Esophagus (tissue), 2 donors: ENCODE measurements around the gene IL16. TPM values are rescaled to one million over a fixed set of nuclear protein-coding genes. Genes with fewer than 3 reads are reported as not detected.
"Not testable (repeated sequence)": the region's sequence is repeated elsewhere in the genome, so short reads cannot be mapped to it uniquely, and the experiment has no call there.

ENCODE experiments used
- H3K27ac ChIP-seq, 2 donors: one replicate each; pipeline ENCODE4 v1.5.1; 2013; ENCODE audit warnings: low read depth in 2 of 2, mild to moderate bottlenecking in 2 of 2, inconsistent platforms in 1 of 2, low read length in 1 of 2, moderate library complexity in 1 of 2
- H3K27me3 ChIP-seq, 2 donors: one replicate each; pipeline ENCODE4 v1.6.1; 2013; ENCODE audit warnings: low read length in 2 of 2, control low read depth in 1 of 2, mild to moderate bottlenecking in 1 of 2; ENCODE audit not compliant: insufficient read depth in 2 of 2, control insufficient read depth in 1 of 2
- H3K36me3 ChIP-seq, 2 donors: one replicate each; pipeline ENCODE4 v1.6.1; 2013; ENCODE audit warnings: low read length in 1 of 2; ENCODE audit not compliant: control insufficient read depth in 2 of 2, insufficient read depth in 2 of 2
- H3K4me1 ChIP-seq, 2 donors: one replicate each; pipeline ENCODE4 v1.6.1; 2013; ENCODE audit warnings: low read length in 1 of 2; ENCODE audit not compliant: control insufficient read depth in 2 of 2, insufficient read depth in 2 of 2
- H3K4me3 ChIP-seq, 2 donors: one replicate each; pipeline ENCODE4 v1.5.1; 2013; ENCODE audit warnings: low read length in 2 of 2, mild to moderate bottlenecking in 2 of 2, low read depth in 1 of 2, moderate library complexity in 1 of 2
- H3K9me3 ChIP-seq, 2 donors: one replicate each; pipeline ENCODE4 v1.6.1; 2013; ENCODE audit warnings: mild to moderate bottlenecking in 2 of 2, low read depth in 1 of 2, low read length in 1 of 2, moderate library complexity in 1 of 2; ENCODE audit not compliant: control insufficient read depth in 2 of 2, insufficient read depth in 1 of 2
- WGBS, 2 donors: extraction: QIAGEN DNeasy Blood & Tissue Kit; methylation state at CpG; one replicate each; pipeline ENCODE4 v1.1.7; 2013; 5-methylcytosine and 5-hydroxymethylcytosine counted together
- polyA plus RNA-seq, 2 donors: library from polyadenylated mRNA; stranded (reverse); fragments of 200-250 nt; gene quantifications; one replicate each; pipeline ENCODE4 v1.2.3, GENCODE V29; 2013
- donor health status: healthy with polysubstance abuse.
- donor health status: Bipolar disorder and iron deficiency.

IL16 gene
- polyA plus RNA-seq, result 1 to 10 TPM; 2.6 to 3.1 TPM

DNA sequence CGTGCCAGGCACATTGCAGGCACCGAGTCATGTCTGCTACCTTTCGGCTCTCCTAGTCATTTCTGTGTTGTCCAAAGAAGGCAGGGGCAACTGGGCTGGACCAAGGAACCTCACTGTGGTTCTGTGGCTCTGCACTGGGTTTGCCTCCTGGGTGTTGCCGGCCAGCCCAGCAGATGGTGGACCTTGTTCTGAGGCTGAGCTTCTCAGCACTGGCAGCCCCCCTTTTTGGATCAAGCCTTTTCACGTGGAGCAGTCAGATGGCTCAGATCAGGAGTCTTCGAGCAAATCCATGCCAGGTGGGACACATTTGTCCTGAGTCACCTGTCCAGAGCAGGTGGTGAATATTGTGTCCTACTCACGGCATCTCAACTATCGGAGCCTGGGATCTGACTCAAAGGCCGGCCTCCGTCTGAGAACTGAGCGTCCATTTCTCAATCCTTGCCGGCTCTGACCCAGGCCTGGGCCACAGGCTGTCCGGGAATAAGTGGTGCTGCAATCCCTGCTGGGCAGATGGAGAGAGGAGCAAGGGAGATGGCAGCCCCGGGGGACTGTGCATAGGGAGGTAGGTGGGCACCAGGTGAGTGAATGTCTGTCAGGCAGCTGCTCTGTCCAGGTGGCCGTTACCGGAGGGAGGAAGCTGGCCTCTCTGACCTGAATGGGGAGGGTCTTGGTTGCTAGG, at the start of gene IL16:
Gene IL16 (plus strand): TSS at position 304 of the 679 bp plus-strand sequence. CDS start 28,521 bp downstream, outside the sequence.
- Histone ChIP-seq H3K4me3 (no peak within 1 kb of the TSS), H3K9me3 (no peaks in the 10 kb centered on the region), H3K36me3 (no peaks in the 10 kb centered on the region), H3K27ac (no peak within 1 kb of the TSS), H3K27me3 (no peaks in the 10 kb centered on the region), H3K4me1 (peaks cover 0 to 3% of the 10 kb centered on the region in 2 donors)
- WGBS, 2 donors, result 83 to 88% methylated on average over 16 of the region's 16 CpGs

DNA sequence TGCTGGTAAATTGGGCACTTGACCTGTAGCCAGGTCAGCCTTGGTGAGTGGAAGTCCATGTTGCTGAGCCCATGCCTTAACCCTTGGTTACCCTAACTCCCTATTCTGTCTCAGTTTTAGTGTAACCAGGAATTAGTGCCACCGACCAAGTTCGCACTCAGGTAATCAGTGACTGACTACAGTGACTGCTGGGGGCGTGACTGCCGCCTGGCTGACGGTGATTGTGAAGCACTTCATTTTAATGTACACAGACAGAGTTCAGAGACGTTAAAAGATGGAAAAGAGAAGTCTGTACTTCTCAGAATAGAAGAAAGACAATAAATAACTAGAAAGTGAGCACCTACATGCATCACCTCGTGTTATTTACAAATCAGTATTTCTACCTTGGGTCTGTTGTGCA, 45.3 kb upstream of the IL16 start:
- no peaks in the 10 kb centered on the region for H3K4me1 ChIP-seq
- no peaks in the 10 kb centered on the region for H3K36me3 ChIP-seq
- H3K4me3 ChIP-seq, result no peak overlapping the region
- H3K27me3 ChIP-seq, result no peaks in the 10 kb centered on the region
- WGBS, 2 donors, result 76 to 87% methylated on average over 7 of the region's 7 CpGs
- no peak overlapping the region for H3K27ac ChIP-seq
- H3K9me3 ChIP-seq, result no peaks in the 10 kb centered on the region

DNA sequence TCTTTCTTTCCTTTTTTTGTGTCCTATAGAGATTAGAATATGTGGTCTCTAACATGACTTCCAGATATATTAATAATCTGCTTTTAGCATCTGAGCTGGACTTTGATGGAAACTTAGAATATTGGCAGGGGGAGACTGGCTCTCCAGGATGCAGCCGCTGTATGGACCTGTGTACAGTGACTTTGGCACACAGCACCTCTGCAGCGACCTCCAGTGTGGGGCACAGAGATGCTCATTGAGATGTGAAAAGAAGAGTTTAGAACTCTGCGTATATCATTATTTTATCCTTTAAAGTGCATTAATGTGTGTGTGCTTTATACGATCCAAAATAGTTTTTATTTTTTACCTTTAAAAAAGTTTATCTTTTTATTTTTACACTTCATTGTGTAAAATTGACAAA, 44.3 kb upstream of the IL16 start:
- WGBS, 2 donors, result 90 to 91% methylated on average over 4 of the region's 4 CpGs
- no peaks in the 10 kb centered on the region for H3K36me3 ChIP-seq
- no peak overlapping the region for H3K27ac ChIP-seq
- no peaks in the 10 kb centered on the region for H3K4me1 ChIP-seq
- H3K9me3 ChIP-seq, result no peaks in the 10 kb centered on the region
- no peak overlapping the region for H3K4me3 ChIP-seq
- no peaks in the 10 kb centered on the region for H3K27me3 ChIP-seq

DNA sequence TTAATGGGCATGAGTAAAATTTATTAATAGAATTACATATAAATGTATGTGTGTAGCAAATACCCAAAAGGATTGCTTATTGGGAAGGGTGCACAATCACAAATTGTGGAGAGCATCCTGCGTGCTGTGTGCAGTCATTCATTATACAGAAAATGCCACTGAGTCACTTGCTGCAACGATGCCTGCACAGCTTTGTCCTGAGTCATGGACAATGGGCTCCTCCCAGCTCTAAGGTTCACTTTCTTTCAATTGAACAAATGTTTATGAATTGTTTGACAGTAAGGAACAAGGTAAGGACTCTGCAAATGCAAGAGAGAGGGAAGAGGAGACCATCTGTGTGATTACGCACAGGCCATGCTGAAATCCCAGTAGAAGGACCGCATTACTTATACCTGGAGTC, 43.9 kb upstream of the IL16 start:
- no peaks in the 10 kb centered on the region for H3K9me3 ChIP-seq
- WGBS, 2 donors, result 84 to 85% methylated on average over 4 of the region's 4 CpGs
- no peak overlapping the region for H3K27ac ChIP-seq
- no peak overlapping the region for H3K4me3 ChIP-seq
- H3K4me1 ChIP-seq, result no peaks in the 10 kb centered on the region
- H3K36me3 ChIP-seq, result no peaks in the 10 kb centered on the region
- H3K27me3 ChIP-seq, result no peaks in the 10 kb centered on the region

DNA sequence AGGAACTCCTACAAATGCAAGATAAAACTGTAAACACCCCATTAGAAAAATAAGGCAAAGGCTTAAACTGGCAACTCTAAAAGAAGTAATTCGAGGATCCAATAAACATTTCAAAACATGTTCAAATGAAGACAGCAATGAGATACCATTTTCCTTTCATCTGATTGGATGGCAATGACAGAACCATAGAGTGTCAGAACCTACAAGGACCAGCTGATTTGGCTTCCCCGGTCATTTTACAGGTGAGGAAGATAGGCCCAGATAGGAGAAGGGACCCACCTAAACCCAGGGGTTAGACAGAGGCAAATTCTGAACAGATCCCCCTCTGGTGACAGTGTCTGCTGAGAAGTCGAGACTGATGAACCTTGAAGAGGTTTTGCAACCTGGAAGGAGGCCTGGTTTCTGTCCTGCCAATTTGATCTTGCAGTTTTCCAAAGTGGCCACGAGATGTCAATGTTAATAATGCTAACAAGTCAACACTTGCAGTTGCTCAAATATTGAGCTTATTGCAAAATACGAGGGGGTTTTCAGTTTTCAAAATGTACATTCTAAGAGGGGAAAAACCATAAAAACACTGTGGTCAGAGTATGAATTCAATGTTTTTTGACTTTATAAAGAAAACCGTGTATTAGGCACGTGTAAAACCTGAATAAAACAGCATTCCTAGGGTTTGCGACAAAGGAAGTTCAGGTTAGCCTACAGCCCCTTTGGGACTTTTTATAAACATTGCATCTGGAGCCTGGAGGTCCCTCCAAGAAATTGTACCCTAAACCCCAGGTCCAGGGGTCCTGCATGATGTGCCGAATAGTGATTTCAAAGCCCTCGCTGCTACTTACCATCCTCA, 41.1 kb upstream of the IL16 start:
- no peaks in the 10 kb centered on the region for H3K36me3 ChIP-seq
- H3K4me1 ChIP-seq, result peaks cover 0 to 4% of the 10 kb centered on the region in 2 donors
- no peaks in the 10 kb centered on the region for H3K27me3 ChIP-seq
- no peak overlapping the region for H3K27ac ChIP-seq
- WGBS, 2 donors, result 42 to 45% methylated on average over 10 of the region's 10 CpGs
- H3K4me3 ChIP-seq, result no peak overlapping the region
- H3K9me3 ChIP-seq, result no peaks in the 10 kb centered on the region

DNA sequence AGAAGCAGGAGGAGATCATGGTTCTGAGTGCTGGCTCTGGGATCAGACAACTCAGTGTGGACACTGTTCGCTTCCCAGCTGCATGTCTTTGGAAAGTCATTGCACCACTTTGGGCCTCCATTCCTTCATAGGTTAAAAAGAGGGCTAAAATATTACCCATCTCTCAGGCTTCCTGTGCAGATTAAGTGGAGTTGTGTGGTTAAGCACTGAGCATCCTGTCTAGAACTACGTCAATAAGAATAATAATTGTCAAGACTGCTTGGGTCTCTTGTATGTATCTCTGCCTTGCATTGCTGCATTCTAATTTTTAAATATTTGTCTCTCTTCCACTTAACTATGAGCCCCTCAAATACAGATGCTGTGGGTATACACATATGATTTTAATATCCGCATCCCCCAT, 40.4 kb upstream of the IL16 start:
- 96 to 97% methylated on average over 3 of the region's 3 CpGs for WGBS, 2 donors
- H3K27ac ChIP-seq, result peak overlapping the region; percentile 32 to 53
- no peaks in the 10 kb centered on the region for H3K9me3 ChIP-seq
- H3K36me3 ChIP-seq, result no peaks in the 10 kb centered on the region
- H3K27me3 ChIP-seq, result no peaks in the 10 kb centered on the region
- no peak overlapping the region for H3K4me3 ChIP-seq
- peaks cover 0 to 11% of the 10 kb centered on the region in 2 donors for H3K4me1 ChIP-seq

DNA sequence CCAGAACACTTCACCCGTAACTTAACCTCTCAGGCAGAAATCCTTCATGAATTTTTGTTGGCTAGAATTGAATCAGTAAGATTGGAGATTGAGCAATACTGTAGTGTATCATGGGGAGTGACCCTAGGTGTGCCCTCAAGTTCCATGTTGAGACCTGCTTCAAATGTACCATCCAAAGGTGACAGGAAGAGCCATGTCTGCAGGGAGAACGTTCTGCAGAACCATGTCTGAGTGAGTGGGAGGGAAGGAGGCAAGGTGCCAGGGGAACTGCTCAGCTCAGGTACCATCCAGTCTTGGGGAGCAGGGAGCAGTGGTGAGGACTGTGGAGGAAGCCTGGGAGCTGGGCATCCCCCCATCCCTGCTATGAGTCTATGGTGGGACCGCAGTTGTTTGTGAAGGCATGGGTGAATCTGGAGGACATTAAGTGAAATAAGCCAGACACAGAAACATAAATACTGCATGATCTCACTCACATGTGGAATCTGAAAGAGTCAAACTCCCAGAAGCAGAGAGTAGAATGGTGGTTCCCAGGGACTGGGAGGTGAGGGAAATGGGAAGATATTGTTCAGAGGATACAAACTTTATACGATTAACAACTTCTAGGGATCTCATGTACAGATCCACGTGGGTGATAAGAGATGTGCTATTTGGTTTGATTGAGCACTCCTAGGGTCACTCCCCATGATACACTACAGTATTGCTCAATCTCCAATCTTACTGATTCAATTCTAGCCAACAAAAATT, 39.3 kb upstream of the IL16 start:
- no peaks in the 10 kb centered on the region for H3K9me3 ChIP-seq
- peak overlapping the region; percentile 83 to 94 for H3K27ac ChIP-seq
- no peaks in the 10 kb centered on the region for H3K36me3 ChIP-seq
- 38 to 39% methylated on average over 5 of the region's 5 CpGs for WGBS, 2 donors
- H3K27me3 ChIP-seq, result no peaks in the 10 kb centered on the region
- H3K4me1 ChIP-seq, result peaks cover 0 to 12% of the 10 kb centered on the region in 2 donors
- no peak overlapping the region for H3K4me3 ChIP-seq

DNA sequence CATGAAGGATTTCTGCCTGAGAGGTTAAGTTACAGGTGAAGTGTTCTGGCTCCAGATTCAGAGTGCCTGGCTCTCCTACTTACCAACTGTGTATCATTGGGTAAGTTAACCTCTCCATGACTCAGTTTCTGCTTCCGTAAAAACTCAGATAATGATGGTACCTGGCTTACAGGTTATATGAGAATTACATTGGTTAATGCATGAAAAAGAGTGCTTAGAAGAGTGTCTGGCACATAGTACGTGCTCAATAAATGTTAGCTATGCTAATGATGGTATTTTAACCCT, 38.8 kb upstream of the IL16 start:
- no peak overlapping the region for H3K4me3 ChIP-seq
- no peaks in the 10 kb centered on the region for H3K9me3 ChIP-seq
- no peaks in the 10 kb centered on the region for H3K27me3 ChIP-seq
- H3K27ac ChIP-seq, result no peak overlapping the region
- H3K4me1 ChIP-seq, result peaks cover 0 to 12% of the 10 kb centered on the region in 2 donors
- H3K36me3 ChIP-seq, result no peaks in the 10 kb centered on the region
- 57 to 71% methylated on average over 2 of the region's 2 CpGs for WGBS, 2 donors

DNA sequence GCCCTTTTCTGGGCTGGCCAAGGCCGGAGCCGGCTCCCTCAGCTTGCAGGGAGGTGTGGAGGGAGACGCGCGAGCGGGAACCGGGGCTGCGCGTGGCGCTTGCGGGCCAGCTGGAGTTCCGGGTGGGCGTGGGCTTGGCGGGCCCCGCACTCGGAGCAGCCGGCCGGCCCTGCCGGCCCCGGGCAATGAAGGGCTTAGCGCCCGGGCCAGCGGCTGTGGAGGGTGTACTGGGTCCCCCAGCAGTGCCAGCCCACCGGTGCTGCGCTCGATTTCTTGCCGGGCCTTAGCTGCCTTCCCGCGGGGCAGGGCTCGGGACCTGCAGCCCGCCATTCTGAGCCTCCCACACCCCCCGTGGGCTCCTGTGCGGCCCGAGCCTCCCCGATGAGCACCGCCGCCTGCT, 38.1 kb upstream of the IL16 start:
- not testable (repeated sequence) for H3K9me3 ChIP-seq, H3K4me3 ChIP-seq, H3K27me3 ChIP-seq, H3K36me3 ChIP-seq
- Histone ChIP-seq H3K4me1 (peaks cover 0 to 12% of the 10 kb centered on the region in 2 donors), H3K27ac (peak overlapping the region in 1 of 2 donors; percentile 35)
- WGBS, 2 donors, result 88 to 95% methylated on average over 19 to 37 of the region's 37 CpGs
